Fibroblast of the aortic adventitia (primary cell): Measurements from ENCODE around the gene SPECC1L. TPM values are rescaled to one million over a fixed set of nuclear protein-coding genes. Genes with fewer than 3 reads are reported as not detected.

Experiments
- DNase-seq: peaks from one replicate; pipeline ENCODE4 v3.0.0-alpha.2; 2010; ENCODE audit warnings: low read depth
- H3K4me3 ChIP-seq: 2 replicates; pipeline ENCODE4 v1.5.1; 2011; ENCODE audit warnings: low read depth, mild to moderate bottlenecking, control low read depth, low read length, moderate library complexity
- total RNA-seq: library from RNA; depleted of rRNA; stranded (reverse); fragments of >200 nt; gene quantifications from 2 replicates; pipeline ENCODE4 v1.2.3, GENCODE V29; 2012; ENCODE audit warnings: low replicate concordance
- TF ChIP-seq, protein P1 (sequence below): IDR thresholded peaks from 2 replicates; pipeline ENCODE4 v1.5.1; 2011; ENCODE audit warnings: mild to moderate bottlenecking, low read length, control low read depth, inconsistent platforms; ENCODE audit not compliant: insufficient read depth

SPECC1L gene
- total RNA-seq, 1 donor, result 43.2 TPM

DNA sequence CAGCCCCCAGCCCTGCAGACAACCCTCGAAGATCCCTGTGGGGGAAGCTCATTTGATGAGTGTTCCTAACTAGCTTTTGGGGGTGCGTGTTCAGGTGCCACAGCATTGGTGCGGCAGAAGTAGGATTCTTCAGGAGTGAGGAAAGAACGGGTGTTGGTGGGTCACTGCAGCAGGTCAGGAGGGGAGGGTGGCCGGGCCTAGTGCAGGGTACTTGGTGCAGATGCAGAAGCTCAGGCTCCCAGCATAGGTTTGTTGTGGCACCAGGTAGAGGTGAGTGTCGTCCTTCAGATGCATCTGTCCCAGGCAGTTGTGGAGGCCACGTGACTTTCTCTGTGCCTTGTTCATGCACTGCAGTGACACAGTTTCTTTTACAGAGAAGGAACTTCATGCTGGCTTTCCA lies 141.6 kb downstream of the SPECC1L start:
- TF ChIP-seq, protein P1, sequence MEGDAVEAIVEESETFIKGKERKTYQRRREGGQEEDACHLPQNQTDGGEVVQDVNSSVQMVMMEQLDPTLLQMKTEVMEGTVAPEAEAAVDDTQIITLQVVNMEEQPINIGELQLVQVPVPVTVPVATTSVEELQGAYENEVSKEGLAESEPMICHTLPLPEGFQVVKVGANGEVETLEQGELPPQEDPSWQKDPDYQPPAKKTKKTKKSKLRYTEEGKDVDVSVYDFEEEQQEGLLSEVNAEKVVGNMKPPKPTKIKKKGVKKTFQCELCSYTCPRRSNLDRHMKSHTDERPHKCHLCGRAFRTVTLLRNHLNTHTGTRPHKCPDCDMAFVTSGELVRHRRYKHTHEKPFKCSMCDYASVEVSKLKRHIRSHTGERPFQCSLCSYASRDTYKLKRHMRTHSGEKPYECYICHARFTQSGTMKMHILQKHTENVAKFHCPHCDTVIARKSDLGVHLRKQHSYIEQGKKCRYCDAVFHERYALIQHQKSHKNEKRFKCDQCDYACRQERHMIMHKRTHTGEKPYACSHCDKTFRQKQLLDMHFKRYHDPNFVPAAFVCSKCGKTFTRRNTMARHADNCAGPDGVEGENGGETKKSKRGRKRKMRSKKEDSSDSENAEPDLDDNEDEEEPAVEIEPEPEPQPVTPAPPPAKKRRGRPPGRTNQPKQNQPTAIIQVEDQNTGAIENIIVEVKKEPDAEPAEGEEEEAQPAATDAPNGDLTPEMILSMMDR, result no peak
- H3K4me3 ChIP-seq, result no peak overlapping the region

DNA sequence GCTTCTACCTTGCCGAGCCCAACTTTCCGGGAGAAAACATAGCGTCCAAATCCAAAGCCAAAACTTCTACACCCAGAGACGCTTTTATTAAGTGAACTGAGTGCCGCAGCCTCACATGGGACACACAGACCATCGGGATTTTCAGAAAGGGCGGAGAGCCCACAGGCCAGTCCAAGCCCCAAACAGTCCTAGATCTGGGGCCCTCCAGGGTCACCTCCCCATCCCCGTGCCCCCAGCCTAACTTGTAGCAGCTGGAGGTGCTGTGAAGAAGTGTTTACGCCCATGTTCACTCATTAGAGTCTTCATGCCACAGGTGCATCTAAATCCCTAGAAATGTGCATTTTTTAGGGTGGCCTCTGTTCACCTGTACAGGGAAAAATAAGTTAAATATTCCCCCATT lies 142.6 kb downstream of the SPECC1L start:
- TF ChIP-seq, protein P1, result no peak
- H3K4me3 ChIP-seq, result no peak overlapping the region
- no peak for DNase-seq

More for the DNA sequence above, 141.6 kb downstream of the SPECC1L start:
- DNase-seq, result no peak

DNA sequence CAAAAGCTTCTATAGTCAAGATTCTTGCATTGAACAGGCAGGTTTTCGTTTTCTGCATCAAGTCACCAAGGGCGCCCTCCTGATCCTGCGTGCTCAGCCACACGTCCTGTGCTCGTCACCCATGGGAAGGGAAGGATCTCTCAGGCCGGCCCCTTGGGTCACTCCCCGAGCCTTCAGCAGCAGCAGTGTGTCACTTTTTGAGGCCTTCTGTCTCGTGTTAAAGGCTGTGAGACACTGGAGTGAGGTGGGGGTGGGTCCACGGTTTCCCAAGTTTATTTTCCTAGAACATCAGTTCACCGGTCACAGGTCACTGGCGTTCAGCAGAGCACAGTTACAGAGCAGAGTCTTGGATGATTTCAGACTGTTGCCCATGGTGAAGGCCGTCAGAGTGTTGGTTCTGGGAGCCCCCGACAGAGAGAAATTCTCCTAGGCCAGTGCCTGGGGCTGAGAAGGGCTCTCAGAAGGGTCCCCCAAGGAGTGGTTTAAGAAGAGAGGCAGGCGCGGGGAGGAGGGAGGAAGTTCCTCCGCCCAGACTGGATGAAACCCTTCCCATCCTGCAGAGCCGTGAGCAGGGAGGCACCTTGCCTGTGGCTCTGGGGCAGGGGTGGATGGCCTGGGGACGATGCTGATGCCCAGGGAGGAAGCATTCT lies 143.2 kb downstream of the SPECC1L start:
- TF ChIP-seq, protein P1, result no peak
- DNase-seq, result no peak
- no peak overlapping the region for H3K4me3 ChIP-seq

DNA sequence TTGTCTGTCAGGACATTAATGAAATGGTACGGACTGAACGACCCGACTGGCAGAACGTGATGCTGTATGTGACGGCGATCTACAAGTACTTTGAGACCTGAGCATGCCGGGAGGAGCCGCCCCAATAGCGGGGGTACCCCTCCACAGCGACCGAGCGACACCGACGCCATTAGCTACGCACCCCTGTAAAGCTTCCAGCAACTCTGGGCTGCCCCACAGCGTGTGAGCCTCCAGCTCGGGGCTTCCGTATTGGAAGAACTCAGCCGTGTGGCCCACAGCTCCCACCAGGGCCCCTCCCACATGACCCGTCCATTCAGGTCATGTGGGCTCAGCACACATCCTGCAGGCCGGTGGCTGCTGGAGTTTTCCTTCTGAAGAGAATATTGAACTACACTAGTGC lies 143.9 kb downstream of the SPECC1L start:
- DNase-seq, result no peak
- no peak overlapping the region for H3K4me3 ChIP-seq
- TF ChIP-seq, protein P1, result no peak

DNA sequence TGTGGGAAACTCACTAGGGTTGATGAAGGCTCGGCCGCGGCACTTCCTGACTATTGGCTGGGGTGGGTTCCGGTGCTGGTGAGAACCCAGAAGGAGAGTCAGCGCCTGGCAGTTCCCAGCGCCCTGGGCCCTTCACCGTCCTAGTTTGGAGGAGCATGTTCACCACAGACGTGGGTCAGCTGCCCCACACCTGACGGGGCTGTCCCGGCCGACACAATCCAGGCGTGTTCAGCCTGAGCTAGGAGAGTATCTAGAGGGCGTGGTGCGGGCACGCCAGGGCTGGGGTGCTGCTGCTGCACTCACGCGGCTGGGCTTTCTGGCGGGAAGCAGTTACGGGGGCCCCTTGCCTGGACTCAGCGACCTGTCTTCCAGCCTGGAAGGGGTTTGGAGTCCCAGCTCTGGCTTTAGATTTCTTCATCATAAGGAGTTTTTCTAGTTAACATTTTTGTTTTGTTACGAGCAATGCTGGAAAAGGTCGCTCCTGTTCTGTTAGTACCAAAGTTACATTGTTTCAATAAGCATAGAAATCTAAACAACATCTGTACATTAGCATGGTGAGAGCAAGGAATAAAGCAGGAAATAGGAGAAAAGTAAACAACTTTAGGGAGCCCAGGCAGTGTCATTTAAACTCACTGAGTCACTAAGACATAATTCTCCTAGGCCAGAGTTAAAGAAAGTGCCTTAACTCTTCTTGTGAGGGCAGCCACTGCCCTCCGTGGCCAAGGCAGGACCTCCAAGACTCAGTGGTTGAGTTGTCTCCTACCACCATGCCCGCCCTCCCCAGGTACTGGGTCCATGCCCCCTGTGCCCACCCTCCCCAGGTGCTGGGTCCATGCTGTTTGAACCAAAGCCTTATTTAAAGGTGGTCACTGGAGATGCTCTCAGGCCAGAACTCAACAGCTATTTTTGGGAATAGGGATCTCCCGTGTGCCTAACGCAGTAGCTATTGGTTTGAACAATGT lies 144.6 kb downstream of the SPECC1L start:
- no peak for DNase-seq
- H3K4me3 ChIP-seq, result no peak overlapping the region
- TF ChIP-seq, protein P1, result no peak

DNA sequence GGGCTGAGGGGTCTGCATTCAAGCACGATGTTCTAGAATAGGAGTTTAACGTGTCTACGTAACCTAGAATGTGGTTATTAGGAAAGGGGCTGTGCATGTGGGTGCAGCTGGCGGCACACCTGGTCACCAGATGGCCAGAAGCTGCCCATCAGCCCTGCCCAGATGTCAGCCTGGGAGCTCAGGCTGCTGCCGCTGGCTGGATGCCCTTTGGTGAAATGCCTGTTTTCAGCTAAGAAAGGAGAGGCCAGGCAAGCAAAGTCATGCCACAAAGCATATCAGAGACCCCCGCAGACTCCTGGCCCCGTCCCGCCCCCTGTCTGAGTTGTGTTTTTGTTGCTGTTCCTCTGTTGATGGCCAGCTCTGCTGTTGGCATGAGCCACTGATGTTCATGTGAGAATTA lies 145.5 kb downstream of the SPECC1L start:
- TF ChIP-seq, protein P1, result no peak
- no peak for DNase-seq
- no peak overlapping the region for H3K4me3 ChIP-seq
